ENCODE data around the gene ABHD5. TPM values are rescaled to one million over a fixed set of nuclear protein-coding genes. Genes with fewer than 3 reads are reported as not detected.
A peak's percentile ranks its signal among the peaks of the same experiment; 100 is the strongest.

ABHD5 gene
- total RNA-seq, 1 experiment from 2014 or later, result 10.5 TPM

- Histone ChIP-seq H3K36me3 (ENCODE audit: control insufficient read depth, insufficient read depth, low read length) (no peaks in the 10 kb centered on the region), H3K27me3 (ENCODE audit: control insufficient read depth, insufficient read depth, low read length) (no peaks in the 10 kb centered on the region), H3K9me3 (ENCODE audit: control insufficient read depth, insufficient read depth, low read depth, low read length) (no peaks in the 10 kb centered on the region), H3K4me1 (ENCODE audit: control insufficient read depth, insufficient read depth, low read length) (no peaks in the 10 kb centered on the region), H3K4me3 (ENCODE audit: low read depth in 2 of 2, low read length in 2 of 2) (no peak overlapping the region), H3K27ac (ENCODE audit: low read length) (no peak overlapping the region)
- DNase-seq (ENCODE audit: low read depth, low spot score) (no peak), ATAC-seq (peak; percentile 60; the same call in 1 of the 2 replicates)
- intact Hi-C loops (cut with micrococcal nuclease; ENCODE audit: unreplicated experiment), result no loop called here
- no peak for TF ChIP-seq CTCF (IDR thresholded peaks at IDR 0.05)
- CTCF ChIA-PET, result no interaction called here
- BruUV-seq (replicated peaks), result no TSS peak
- in situ Hi-C loops (cut with HindIII; ENCODE audit: low pct_unique_long_range_greater_than_20kb, low sequenced_read_pairs), result no loop called here
- POLR2A ChIA-PET, result no interaction called here
These were observed 63.3 kb downstream of the ABHD5 start for GRCh38 chr3:43753741-43754715.

- Histone ChIP-seq H3K9me3 (ENCODE audit: control insufficient read depth, insufficient read depth, low read depth, low read length) (no peaks in the 10 kb centered on the region), H3K36me3 (ENCODE audit: control insufficient read depth, insufficient read depth, low read length) (no peaks in the 10 kb centered on the region), H3K4me3 (ENCODE audit: low read depth in 2 of 2, low read length in 2 of 2) (no peak overlapping the region), H3K27ac (ENCODE audit: low read length) (no peak overlapping the region), H3K4me1 (ENCODE audit: control insufficient read depth, insufficient read depth, low read length) (no peaks in the 10 kb centered on the region), H3K27me3 (ENCODE audit: control insufficient read depth, insufficient read depth, low read length) (no peaks in the 10 kb centered on the region)
- in situ Hi-C loops (cut with HindIII; ENCODE audit: low pct_unique_long_range_greater_than_20kb, low sequenced_read_pairs), result no loop called here
- TF ChIP-seq POLR2AphosphoS5 (IDR thresholded peaks at IDR 0.05; ENCODE audit: low read depth, low read length), result no peak
- no peak for ATAC-seq
- intact Hi-C loops (cut with micrococcal nuclease; ENCODE audit: unreplicated experiment), result no loop called here
- ChIA-PET POLR2A (no interaction called here), CTCF (no interaction called here)
- BruUV-seq (replicated peaks), result no TSS peak
- DNase-seq (ENCODE audit: low read depth, low spot score), result no peak
These were observed 64.9 kb downstream of the ABHD5 start for GRCh38 chr3:43755516-43756200.

- Histone ChIP-seq H3K9me3 (ENCODE audit: control insufficient read depth, insufficient read depth, low read depth, low read length) (no peaks in the 10 kb centered on the region), H3K4me3 (ENCODE audit: low read depth in 2 of 2, low read length in 2 of 2) (no peak overlapping the region), H3K36me3 (ENCODE audit: control insufficient read depth, insufficient read depth, low read length) (no peaks in the 10 kb centered on the region), H3K4me1 (ENCODE audit: control insufficient read depth, insufficient read depth, low read length) (no peaks in the 10 kb centered on the region), H3K27ac (ENCODE audit: low read length) (no peak overlapping the region), H3K27me3 (ENCODE audit: control insufficient read depth, insufficient read depth, low read length) (no peaks in the 10 kb centered on the region)
- intact Hi-C loops (cut with micrococcal nuclease; ENCODE audit: unreplicated experiment), result no loop called here
- no peak for DNase-seq (ENCODE audit: low read depth, low spot score)
- BruUV-seq (replicated peaks), result no TSS peak
- in situ Hi-C loops (cut with HindIII; ENCODE audit: low pct_unique_long_range_greater_than_20kb, low sequenced_read_pairs), result no loop called here
- CTCF ChIA-PET, result no interaction called here
- ATAC-seq, result no peak
- POLR2A ChIA-PET, result no interaction called here
- TF ChIP-seq REST (IDR thresholded peaks at IDR 0.05; ENCODE audit: insufficient read depth in 1 of 2, low read depth in 2 of 2, low read length in 1 of 2) (no peak), CTCF (IDR thresholded peaks at IDR 0.05) (no peak), TCF7L2 (IDR thresholded peaks at IDR 0.05; ENCODE audit: low read depth, low read length) (no peak), SIN3A (IDR thresholded peaks at IDR 0.05; ENCODE audit: borderline replicate concordance, insufficient read depth, low read depth, low read length) (no peak), POLR2AphosphoS5 (IDR thresholded peaks at IDR 0.05; ENCODE audit: low read depth, low read length) (no peak)
These were observed 67.1 kb downstream of the ABHD5 start for GRCh38 chr3:43757666-43758321.

Data from Panc1 (cell line).